HG02884 (cell line): ENCODE measurements around the gene USP30.

Experiments used
- ATAC-seq: cut with Tn5 transposase; IDR thresholded peaks from one replicate; pipeline ENCODE4 v1.9.1; 2021; ENCODE audit warnings: mild to moderate bottlenecking, moderate library complexity; ENCODE audit not compliant: unreplicated experiment

The USP30 gene

DNA sequence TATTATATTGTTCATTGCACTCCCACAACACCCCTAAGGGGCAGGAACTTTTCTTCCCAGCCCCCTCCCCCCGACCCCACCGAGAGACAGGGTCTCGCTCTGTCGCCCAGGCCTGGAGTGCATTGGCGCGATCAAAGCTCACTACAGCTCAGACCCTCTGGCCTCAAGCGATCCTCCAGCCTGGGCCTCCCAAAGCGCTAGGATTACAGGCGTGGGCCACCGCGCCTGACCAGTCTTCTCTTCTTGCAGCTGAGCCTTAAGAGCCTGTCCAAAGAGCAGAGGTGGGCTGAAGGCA, 44.7 kb downstream of the USP30 start:
- no peak for ATAC-seq

DNA sequence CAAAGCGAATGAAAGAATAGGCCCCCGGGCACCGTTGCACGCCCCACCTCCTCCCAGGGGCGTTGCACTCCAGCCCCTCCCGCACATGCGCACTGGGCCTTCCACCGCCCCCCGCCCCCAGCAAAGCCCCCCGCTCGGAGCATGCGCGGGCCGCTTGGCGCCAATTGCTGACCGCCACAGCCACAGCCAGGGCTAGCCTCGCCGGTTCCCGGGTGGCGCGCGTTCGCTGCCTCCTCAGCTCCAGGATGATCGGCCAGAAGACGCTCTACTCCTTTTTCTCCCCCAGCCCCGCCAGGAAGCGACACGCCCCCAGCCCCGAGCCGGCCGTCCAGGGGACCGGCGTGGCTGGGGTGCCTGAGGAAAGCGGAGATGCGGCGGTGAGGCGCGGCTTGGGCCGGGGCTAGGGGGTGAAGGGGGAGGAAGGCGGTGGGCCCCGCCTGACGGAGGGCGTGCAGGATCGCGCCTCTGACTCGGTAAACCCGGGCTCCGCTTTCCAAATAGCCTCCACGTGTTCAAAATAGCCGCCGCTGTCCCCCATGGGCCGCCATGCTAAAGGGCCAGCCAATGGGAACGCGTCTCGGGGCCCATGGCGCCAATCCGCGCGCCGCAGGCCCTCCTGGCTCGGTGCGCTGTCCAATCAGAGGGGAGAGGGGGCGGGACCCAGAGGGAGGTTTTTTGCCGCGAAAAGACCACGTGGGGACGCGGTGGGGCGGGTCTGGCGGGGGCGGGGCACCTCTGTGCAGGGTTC, 45.2 kb downstream of the USP30 start, which contains the start of gene UNG:
TSS of gene UNG (plus strand) at position 163 of the 748 bp plus-strand sequence. CDS start at position 246, 83 bp downstream.
- peak; percentile 88 for ATAC-seq

GRCh38 chr12:109098183-109098604, 45.8 kb downstream of the USP30 start:
- peak; percentile 26 for ATAC-seq

GRCh38 chr12:109098651-109099050, 46.3 kb downstream of the USP30 start:
- no peak for ATAC-seq

DNA sequence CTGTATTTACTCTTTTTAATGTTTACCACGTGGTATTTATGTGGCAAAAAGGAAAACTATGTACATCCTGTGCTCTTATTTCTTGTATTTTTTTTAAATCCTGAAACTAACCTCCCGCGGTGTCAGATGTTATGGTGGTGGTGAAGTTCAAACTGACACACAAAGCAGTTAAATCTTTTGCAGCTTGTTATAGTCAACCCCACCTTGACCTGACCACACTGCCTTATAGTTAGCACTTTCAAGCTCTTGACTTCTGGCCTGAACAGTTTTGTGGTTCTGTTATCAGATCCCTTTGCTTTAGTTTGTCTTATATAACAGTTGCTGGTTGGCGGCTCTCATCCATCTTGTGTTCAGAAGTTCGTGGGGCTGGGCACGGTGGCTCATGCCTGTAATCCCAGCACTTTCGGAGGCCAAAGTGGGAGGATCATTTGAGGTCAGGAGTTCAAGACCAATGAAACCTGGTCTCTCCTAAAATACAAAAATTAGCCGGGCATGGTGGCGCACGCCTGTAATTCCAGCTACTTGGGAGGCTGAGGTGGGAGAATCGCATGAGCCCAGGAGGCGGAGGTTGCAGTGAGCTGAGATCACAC, 47.1 kb downstream of the USP30 start:
- ATAC-seq, result no peak

DNA sequence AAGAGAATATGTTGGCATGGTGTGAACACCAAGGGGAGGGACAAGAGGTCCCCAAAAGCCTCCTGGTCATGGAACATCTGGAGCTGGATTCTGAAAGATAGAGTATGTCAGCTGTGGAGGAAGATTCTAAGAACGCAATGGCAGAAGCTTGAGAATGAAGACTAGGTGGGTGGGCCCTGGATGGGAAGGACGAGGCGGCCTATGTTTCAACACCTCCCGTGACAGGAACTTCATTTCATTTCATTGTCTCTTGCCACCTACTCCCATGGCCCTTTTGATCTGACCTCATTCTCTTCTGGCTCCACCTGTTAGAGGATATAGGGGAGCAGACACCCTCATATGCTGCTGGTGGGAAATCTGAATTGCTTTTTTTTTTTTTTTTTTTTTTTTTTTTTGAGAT, 48.4 kb downstream of the USP30 start:
- ATAC-seq, result no peak

GRCh38 chr12:109102491-109102890, 50.1 kb downstream of the USP30 start:
- ATAC-seq, result no peak

DNA sequence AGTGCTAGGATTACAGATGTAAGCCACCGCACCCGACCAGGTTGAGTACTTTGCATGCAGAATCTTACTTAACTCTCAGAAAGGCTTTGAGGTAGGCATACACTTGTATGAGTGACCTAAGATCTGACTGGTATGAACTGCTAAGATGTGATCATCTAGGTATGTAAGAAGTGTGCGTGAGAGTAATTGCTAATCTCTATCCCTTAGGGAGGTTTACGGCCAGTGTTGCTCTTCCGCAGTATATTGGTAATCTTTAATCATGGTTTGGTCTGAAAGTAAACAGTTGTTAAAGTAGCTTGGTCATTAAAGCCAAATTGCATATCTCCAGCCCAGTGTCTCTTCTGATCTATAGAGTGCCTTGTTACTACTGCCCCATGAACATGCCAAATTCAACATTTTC, 52.8 kb downstream of the USP30 start:
- no peak for ATAC-seq

DNA sequence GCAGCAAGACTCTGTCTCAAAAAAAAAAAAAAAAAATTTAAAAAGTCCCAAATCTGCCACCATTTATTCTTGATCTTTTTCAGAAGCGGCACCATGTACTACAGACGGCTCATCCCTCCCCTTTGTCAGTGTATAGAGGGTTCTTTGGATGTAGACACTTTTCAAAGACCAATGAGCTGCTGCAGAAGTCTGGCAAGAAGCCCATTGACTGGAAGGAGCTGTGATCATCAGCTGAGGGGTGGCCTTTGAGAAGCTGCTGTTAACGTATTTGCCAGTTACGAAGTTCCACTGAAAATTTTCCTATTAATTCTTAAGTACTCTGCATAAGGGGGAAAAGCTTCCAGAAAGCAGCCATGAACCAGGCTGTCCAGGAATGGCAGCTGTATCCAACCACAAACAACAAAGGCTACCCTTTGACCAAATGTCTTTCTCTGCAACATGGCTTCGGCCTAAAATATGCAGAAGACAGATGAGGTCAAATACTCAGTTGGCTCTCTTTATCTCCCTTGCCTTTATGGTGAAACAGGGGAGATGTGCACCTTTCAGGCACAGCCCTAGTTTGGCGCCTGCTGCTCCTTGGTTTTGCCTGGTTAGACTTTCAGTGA, 57.5 kb downstream of the USP30 start:
- no peak for ATAC-seq

GRCh38 chr12:109110988-109111495, 58.7 kb downstream of the USP30 start:
- ATAC-seq, result peak; percentile 50

DNA sequence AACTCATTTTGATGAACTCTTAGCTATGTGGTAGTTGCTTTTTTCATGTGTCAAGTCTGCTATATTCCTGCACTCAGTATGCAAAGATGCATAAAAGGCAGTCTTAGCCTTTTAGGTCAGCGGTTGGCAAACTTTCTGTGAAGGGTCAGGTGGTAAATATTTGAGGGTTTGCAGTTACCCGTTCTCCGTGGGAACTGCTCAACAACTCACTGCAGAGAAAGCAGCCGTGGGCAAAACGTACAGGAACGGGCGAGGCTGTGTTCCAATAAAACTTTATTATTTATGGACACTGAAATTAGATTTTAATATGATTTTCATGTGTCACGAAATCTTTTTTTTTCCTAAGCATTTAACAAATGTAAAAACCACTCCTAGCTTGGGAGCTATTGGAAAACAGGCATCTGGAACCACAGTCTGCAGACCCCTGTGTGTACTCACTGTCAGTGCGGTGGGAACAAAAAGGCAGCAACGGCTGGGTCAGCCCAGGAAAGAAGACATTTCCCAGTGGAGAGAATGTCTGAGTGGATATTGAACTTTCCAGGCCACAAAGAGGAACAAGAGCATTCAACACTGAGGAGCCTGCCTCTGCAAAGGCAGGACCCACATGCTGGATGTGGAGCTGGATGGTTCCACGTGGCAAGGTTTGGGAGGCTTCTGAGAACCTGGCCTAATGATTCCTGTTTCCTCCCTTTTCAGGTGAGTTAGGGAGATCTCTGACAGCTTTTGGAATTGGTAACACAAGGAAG, 60.5 kb downstream of the USP30 start:
- ATAC-seq, result no peak

GRCh38 chr12:109113661-109114321, 61.4 kb downstream of the USP30 start:
- ATAC-seq, result no peak

GRCh38 chr12:109114644-109115043, 62.3 kb downstream of the USP30 start:
- ATAC-seq, result no peak

DNA sequence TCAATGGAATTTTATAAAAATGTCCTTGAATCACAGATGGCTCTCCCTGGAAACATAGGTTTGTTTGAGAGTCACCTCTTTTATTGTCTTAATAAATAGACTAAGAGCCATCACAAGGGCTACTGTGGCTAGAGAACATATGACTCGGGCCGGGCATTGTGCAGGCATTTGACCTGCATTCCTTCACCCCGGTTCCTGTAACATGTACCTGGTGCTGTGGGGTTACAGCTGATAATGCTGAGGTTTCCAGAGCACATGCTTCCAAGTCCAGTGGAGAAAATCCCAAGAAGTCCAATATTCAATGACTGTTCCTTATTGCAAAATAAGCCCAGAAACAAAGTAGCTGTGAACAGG, 63.0 kb downstream of the USP30 start:
- ATAC-seq, result no peak

DNA sequence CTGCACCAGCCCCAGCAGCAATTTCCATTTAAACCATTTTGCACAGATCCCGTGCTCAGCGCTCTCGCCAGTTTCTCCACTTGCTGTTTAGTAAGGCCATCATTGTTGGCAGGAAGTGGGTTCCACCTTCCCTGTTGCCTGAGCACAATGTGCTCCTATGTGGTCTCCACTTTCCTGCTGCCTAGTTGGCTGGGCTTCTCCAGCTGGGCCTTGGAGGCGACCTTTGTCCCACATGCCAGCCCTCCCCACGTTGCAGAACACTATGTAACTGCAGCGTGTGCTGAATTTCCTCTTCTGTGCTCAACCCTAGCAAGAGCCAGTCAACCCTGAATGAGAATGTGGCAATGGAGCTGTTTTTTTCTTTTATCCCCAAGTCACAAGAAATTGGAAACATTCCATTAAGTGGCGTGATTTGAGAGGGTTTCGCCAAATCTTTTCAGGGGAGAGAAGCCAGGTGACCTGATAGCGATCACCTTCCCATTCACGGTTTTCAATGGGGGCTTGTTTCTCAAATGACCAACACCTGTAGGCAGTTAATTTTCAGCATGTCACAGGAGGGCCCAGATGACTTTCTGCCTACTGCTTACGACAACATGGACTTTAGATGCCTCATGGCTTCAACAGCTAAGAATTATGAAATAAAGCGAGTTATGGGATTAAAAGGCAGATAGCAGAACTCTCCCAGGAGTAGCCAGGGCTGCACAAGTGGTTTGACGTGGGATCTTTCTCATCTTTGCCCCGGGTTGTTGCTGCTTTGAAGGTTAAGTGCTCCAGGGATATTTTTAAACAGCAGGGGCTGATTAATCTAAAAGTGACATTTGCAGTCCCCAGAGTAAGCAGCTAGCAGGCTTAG, 63.6 kb downstream of the USP30 start, which contains the start of gene ACACB:
TSS of gene ACACB (plus strand) at position 830 of the 853 bp plus-strand sequence. CDS start 22,819 bp downstream, outside the sequence.
- no peak for ATAC-seq

DNA sequence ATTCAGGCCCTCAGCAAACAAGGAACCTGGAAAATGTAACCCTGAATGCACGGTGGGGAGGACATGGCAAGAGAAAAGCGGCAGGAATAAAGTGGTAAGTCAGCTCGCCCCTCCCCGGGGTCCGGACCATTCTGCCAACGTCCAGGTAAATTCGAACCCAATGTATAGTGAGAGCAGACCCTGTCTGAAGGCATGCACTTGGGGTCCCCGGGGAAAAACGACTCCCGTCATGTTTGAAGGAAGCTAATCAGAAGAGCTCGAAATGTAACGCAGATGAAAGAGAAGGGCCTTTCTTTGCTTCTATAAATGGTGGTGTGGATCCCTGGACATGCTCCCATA, 64.2 kb downstream of the USP30 start:
- ATAC-seq, result no peak

- ATAC-seq, result no peak
Observed at GRCh38 chr12:109120095-109120494, 67.7 kb downstream of the USP30 start.

DNA sequence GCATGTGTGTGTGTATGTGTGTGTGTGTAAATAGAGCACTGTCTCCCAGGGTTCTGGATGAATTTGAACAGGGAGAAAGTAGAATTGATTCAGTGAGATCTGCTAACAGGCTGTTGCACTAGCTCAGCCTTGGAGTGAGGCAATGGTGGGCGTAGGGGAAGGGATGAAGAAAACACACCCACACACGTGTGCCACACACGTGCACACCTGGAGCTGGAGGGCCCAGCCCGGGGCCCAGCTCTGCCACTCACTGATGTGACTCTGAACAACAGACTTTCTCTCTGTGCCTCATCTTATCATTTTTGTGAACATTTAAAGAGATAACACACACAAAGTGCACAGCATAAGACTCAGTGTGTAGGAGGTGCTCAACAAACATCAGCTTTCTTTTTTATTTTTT, 68.2 kb downstream of the USP30 start:
- ATAC-seq, result no peak

DNA sequence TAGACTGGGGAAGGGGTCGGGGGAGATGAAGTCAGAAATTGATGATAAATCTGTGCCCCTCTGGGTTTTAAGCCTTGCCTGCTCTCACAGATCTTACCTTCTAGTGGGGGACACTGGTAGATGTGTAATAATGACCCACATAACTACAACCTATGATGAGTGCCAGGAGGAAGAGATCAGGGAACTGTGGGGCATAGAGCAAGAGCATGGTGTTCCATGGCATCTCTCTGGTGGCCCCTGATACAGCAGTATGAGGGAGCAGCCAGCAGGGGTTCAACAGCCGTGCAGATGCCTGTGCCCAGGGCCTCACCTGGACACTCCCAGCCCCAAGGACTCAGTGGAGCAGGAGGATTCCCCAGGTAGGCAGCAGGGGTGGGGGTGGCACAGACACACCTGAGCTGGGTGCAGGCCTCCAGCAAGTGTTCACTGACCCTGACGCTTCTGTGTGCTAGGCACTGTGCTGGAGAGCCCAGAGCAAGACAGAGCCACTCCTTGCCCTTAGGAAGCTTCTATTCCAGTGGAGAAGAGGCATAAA, 69.0 kb downstream of the USP30 start:
- ATAC-seq, result no peak
